Measurements from ENCODE around the gene LHFPL3. TPM values are rescaled to one million over a fixed set of nuclear protein-coding genes. Genes with fewer than 3 reads are reported as not detected.

The LHFPL3 gene
- total and polyA plus RNA-seq, 2 donors (not counting 3 experiments of a cell fraction or from before 2014, with no cell fraction given), result not detected

GRCh38 chr7:104653825-104654401, 325.5 kb downstream of the LHFPL3 start:
- CTCF ChIA-PET, result interaction anchor here (1.1 to 4.0 kb wide), 3 partner anchors 10 to 195 kb away, joined by 3 to 29 read pairs (median 3); no protein-coding TSS in a partner anchor
- dilution Hi-C loops (cut with MboI; ENCODE audit: extremely low pct_ligation_motif_present, low sequenced_read_pairs), result no loop called here
- TF ChIP-seq POLR2A (IDR thresholded peaks at IDR 0.05; ENCODE audit: low read depth, low read length), result no peak

GRCh38 chr7:104655592-104655991, 327.2 kb downstream of the LHFPL3 start:
- intact Hi-C loops (cut with micrococcal nuclease) (no loop called here), dilution Hi-C loops (cut with MboI; ENCODE audit: extremely low pct_ligation_motif_present, low sequenced_read_pairs) (no loop called here)
- TF ChIP-seq EZH2 (IDR thresholded peaks at IDR 0.05; ENCODE audit: borderline replicate concordance, low read depth, low read length, severe bottlenecking) (no peak), MYC (IDR thresholded peaks at IDR 0.05; ENCODE audit: low read depth, low read length) (no peak), MAX (IDR thresholded peaks at IDR 0.05; ENCODE audit: insufficient read depth, insufficient read length) (no peak)
- H3K9me3 ChIP-seq (replicated peaks; ENCODE audit: control insufficient read depth, insufficient read depth, low read length), result no peaks in the 10 kb centered on the region
- H3K9me1 ChIP-seq (replicated peaks; ENCODE audit: control insufficient read depth, extremely low read depth, insufficient read depth, low read length), result no peaks in the 10 kb centered on the region
- CTCF ChIA-PET, result interaction anchor here (1.4 to 4.0 kb wide), 2 partner anchors 10 to 12 kb away, joined by 4 to 29 read pairs; no protein-coding TSS in a partner anchor
- POLR2A ChIA-PET, result no interaction called here
- BruUV-seq (replicated peaks), result no TSS peak
- no peak overlapping the region for H2AFZ ChIP-seq (ENCODE audit: low read depth, low read length)
- no peak overlapping the region for H3K4me2 ChIP-seq (ENCODE audit: insufficient read depth, low read length)
- DNase-seq (ENCODE audit: low read depth, low spot score), result no peak
- no peaks in the 10 kb centered on the region for H3K36me3 ChIP-seq (ENCODE audit: control insufficient read depth in 2 of 2, extremely low read depth in 1 of 2, insufficient read depth in 2 of 2, low read length in 2 of 2)
- no peak overlapping the region for H3K9ac ChIP-seq (replicated peaks; ENCODE audit: extremely low read depth, insufficient read depth, low read length)
- H3K27ac ChIP-seq (ENCODE audit: insufficient read depth, low read depth, low read length), result no peak overlapping the region
- H4K20me1 ChIP-seq (replicated peaks; ENCODE audit: control insufficient read depth, extremely low read depth, insufficient read depth, low read length), result no peaks in the 10 kb centered on the region
- no peaks in the 10 kb centered on the region for H3K79me2 ChIP-seq (ENCODE audit: control insufficient read depth, insufficient read depth, low read length)
- no peaks in the 10 kb centered on the region for H3K4me1 ChIP-seq (ENCODE audit: control insufficient read depth, extremely low read depth, insufficient read depth, low read length)
- no peak overlapping the region for H3K4me3 ChIP-seq (replicated peaks in 1 of 3; ENCODE audit: insufficient read depth in 1 of 3, low read depth in 1 of 3, low read length in 3 of 3)
- H3K27me3 ChIP-seq (ENCODE audit: control insufficient read depth in 2 of 2, insufficient read depth in 2 of 2, low read length in 2 of 2), result peaks cover 0 to 2% of the 10 kb centered on the region in 2 experiments
- no peak for FAIRE-seq

More at GRCh38 chr7:104653825-104654401, 325.5 kb downstream of the LHFPL3 start:
- no peak overlapping the region for H3K4me3 ChIP-seq (replicated peaks in 1 of 3; ENCODE audit: insufficient read depth in 1 of 3, low read depth in 1 of 3, low read length in 3 of 3)
- BruUV-seq (replicated peaks), result no TSS peak
- POLR2A ChIA-PET, result no interaction called here
- H3K79me2 ChIP-seq (ENCODE audit: control insufficient read depth, insufficient read depth, low read length), result no peaks in the 10 kb centered on the region
- no peaks in the 10 kb centered on the region for H3K4me1 ChIP-seq (ENCODE audit: control insufficient read depth, extremely low read depth, insufficient read depth, low read length)
- H3K36me3 ChIP-seq (ENCODE audit: control insufficient read depth in 2 of 2, extremely low read depth in 1 of 2, insufficient read depth in 2 of 2, low read length in 2 of 2), result no peaks in the 10 kb centered on the region
- no peaks in the 10 kb centered on the region for H3K9me1 ChIP-seq (replicated peaks; ENCODE audit: control insufficient read depth, extremely low read depth, insufficient read depth, low read length)
- peaks cover 0 to 2% of the 10 kb centered on the region in 2 experiments for H3K27me3 ChIP-seq (ENCODE audit: control insufficient read depth in 2 of 2, insufficient read depth in 2 of 2, low read length in 2 of 2)
- intact Hi-C loops (cut with micrococcal nuclease), result no loop called here
- no peak overlapping the region for H3K4me2 ChIP-seq (ENCODE audit: insufficient read depth, low read length)
- H3K27ac ChIP-seq (ENCODE audit: insufficient read depth, low read depth, low read length), result no peak overlapping the region
- no peak for DNase-seq (ENCODE audit: low read depth, low spot score)
- H2AFZ ChIP-seq (ENCODE audit: low read depth, low read length), result no peak overlapping the region
- H4K20me1 ChIP-seq (replicated peaks; ENCODE audit: control insufficient read depth, extremely low read depth, insufficient read depth, low read length), result no peaks in the 10 kb centered on the region
- H3K9ac ChIP-seq (replicated peaks; ENCODE audit: extremely low read depth, insufficient read depth, low read length), result no peak overlapping the region
- no peak for FAIRE-seq
- no peaks in the 10 kb centered on the region for H3K9me3 ChIP-seq (replicated peaks; ENCODE audit: control insufficient read depth, insufficient read depth, low read length)

Measured in endothelial cell of umbilical vein (primary cell).